K562 (cell line): ENCODE data around the gene FAM234A. TPM values are rescaled to one million over a fixed set of nuclear protein-coding genes. Genes with fewer than 3 reads are reported as not detected.

Source experiments
- E2F3 ChIP-seq: fragments of 250-450 bp; sonication (Bioruptor Pico); IDR thresholded peaks from 2 replicates; pipeline ENCODE4 v1.4.0; 2020; ENCODE audit warnings: mild to moderate bottlenecking
- ETS2 ChIP-seq: IDR thresholded peaks from 2 replicates; pipeline ENCODE4 v1.6.1; 2016; ENCODE audit warnings: borderline replicate concordance, missing genetic modification characterization, mild to moderate bottlenecking, moderate library complexity, missing compliant biosample characterization; ENCODE audit not compliant: poor library complexity, severe bottlenecking
- L3MBTL2 ChIP-seq: fragments of 450-650 bp; IDR thresholded peaks from 2 replicates; pipeline ENCODE4 v1.6.1; 2016; ENCODE audit warnings: mild to moderate bottlenecking, moderate library complexity
- MCM5 ChIP-seq: fragments of 450-650 bp; IDR thresholded peaks from 2 replicates; pipeline ENCODE4 v1.6.1; 2016; ENCODE audit warnings: low read depth
- PHTF2 ChIP-seq: fragments of 250-450 bp; sonication (Bioruptor Pico); IDR thresholded peaks from 2 replicates; pipeline ENCODE4 v1.5.0; 2021; ENCODE audit warnings: mild to moderate bottlenecking
- RNF2 ChIP-seq: sonication (generic); IDR thresholded peaks from 2 replicates; pipeline ENCODE4 v1.6.1; 2016
- SLC30A9 ChIP-seq: fragments of 250-450 bp; sonication (Bioruptor Pico); IDR thresholded peaks from 2 replicates; pipeline ENCODE4 v1.8.0; 2022; ENCODE audit warnings: mild to moderate bottlenecking, moderate library complexity
- SMARCA4 ChIP-seq: fragments of 450-650 bp; IDR thresholded peaks from 2 replicates; pipeline ENCODE4 v1.6.1; 2016
- SUPT5H ChIP-seq: fragments of 450-650 bp; IDR thresholded peaks from 2 replicates; pipeline ENCODE4 v1.6.1; 2016
- polyA plus RNA-seq, 8 experiments: library from polyadenylated mRNA; depleted of rRNA in 4 of 8; stranded (reverse) in 5 of 8; unstranded in 3 of 8; fragments of >200 nt; fragmentation: Nextera tagmentation in 2 of 8; fragmentation: Illumina TruSeq in 1 of 8; extraction: Ambion mirVana in 2 of 8; extraction: Trizol in 1 of 8; gene quantifications; 2 replicates each; pipeline versions ENCODE4 v1.2.1 to v1.2.3, GENCODE V29; 2011 to 2014; ENCODE audit warnings: inconsistent platforms in 1 of 8, missing spikeins in 1 of 8
- total RNA-seq, 7 experiments: library from RNA; depleted of rRNA in 6 of 7; stranded (reverse); fragments of >200 nt in 6 of 7; fragmentation: Illumina TruSeq in 2 of 7; extraction: Trizol in 2 of 7; gene quantifications; 2 replicates each; pipeline versions ENCODE4 v1.2.1 to v1.2.3, GENCODE V29; 2011 to 2021; ENCODE audit warnings: low replicate concordance in 1 of 7
- TF ChIP-seq, protein P1 (sequence below): fragments of 250-450 bp; sonication (Bioruptor Pico); IDR thresholded peaks from 2 replicates; pipeline ENCODE4 v1.4.0; 2020
- TF ChIP-seq, protein P2 (sequence below): fragments of 250-450 bp; sonication (Bioruptor Pico); IDR thresholded peaks from 2 replicates; pipeline ENCODE4 v1.8.0; 2021; ENCODE audit warnings: mild to moderate bottlenecking, moderate library complexity

FAM234A gene
- total and polyA plus RNA-seq, 9 of the 15 experiments (the other 6 are each of a cell fraction or from before 2014, with no cell fraction given): 1.0 to 47.9 (median 15.0) TPM

DNA sequence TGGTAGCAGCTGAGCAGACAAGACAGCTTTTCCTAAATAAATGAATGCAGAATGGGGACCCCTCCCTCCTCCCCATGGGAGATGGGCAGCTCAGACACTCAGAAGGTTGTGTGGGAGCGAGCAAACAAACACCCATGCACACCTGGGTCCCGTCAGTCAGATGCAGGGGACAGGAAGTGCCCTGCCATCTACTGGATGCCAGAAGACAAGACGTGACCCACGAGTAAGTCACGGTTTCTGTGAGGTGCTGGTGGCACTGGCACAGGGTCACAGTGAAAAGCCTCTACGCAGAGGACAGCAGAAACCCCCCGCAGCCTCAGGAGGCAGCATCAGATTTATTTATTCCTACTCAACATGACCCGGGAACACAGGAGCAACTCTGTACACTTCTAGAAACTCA is 45.9 kb upstream of the FAM234A start (continued):
- TF ChIP-seq, protein P1, sequence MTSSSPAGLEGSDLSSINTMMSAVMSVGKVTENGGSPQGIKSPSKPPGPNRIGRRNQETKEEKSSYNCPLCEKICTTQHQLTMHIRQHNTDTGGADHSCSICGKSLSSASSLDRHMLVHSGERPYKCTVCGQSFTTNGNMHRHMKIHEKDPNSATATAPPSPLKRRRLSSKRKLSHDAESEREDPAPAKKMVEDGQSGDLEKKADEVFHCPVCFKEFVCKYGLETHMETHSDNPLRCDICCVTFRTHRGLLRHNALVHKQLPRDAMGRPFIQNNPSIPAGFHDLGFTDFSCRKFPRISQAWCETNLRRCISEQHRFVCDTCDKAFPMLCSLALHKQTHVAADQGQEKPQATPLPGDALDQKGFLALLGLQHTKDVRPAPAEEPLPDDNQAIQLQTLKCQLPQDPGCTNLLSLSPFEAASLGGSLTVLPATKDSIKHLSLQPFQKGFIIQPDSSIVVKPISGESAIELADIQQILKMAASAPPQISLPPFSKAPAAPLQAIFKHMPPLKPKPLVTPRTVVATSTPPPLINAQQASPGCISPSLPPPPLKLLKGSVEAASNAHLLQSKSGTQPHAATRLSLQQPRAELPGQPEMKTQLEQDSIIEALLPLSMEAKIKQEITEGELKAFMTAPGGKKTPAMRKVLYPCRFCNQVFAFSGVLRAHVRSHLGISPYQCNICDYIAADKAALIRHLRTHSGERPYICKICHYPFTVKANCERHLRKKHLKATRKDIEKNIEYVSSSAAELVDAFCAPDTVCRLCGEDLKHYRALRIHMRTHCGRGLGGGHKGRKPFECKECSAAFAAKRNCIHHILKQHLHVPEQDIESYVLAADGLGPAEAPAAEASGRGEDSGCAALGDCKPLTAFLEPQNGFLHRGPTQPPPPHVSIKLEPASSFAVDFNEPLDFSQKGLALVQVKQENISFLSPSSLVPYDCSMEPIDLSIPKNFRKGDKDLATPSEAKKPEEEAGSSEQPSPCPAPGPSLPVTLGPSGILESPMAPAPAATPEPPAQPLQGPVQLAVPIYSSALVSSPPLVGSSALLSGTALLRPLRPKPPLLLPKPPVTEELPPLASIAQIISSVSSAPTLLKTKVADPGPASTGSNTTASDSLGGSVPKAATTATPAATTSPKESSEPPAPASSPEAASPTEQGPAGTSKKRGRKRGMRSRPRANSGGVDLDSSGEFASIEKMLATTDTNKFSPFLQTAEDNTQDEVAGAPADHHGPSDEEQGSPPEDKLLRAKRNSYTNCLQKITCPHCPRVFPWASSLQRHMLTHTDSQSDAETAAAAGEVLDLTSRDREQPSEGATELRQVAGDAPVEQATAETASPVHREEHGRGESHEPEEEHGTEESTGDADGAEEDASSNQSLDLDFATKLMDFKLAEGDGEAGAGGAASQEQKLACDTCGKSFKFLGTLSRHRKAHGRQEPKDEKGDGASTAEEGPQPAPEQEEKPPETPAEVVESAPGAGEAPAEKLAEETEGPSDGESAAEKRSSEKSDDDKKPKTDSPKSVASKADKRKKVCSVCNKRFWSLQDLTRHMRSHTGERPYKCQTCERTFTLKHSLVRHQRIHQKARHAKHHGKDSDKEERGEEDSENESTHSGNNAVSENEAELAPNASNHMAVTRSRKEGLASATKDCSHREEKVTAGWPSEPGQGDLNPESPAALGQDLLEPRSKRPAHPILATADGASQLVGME (CRISPR knock-in tag): no peak
- TF ChIP-seq ETS2 (no peak), SMARCA4 (no peak), SUPT5H (0 out of 2 replicates have a peak, but pooled peaks have one; percentile 17), SLC30A9 (CRISPR knock-in tag) (no peak), PHTF2 (CRISPR knock-in tag) (no peak), RNF2 (no peak), E2F3 (CRISPR knock-in tag) (no peak), L3MBTL2 (no peak), MCM5 (no peak)
- TF ChIP-seq, protein P2, sequence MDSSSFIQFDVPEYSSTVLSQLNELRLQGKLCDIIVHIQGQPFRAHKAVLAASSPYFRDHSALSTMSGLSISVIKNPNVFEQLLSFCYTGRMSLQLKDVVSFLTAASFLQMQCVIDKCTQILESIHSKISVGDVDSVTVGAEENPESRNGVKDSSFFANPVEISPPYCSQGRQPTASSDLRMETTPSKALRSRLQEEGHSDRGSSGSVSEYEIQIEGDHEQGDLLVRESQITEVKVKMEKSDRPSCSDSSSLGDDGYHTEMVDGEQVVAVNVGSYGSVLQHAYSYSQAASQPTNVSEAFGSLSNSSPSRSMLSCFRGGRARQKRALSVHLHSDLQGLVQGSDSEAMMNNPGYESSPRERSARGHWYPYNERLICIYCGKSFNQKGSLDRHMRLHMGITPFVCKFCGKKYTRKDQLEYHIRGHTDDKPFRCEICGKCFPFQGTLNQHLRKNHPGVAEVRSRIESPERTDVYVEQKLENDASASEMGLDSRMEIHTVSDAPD (CRISPR knock-in tag): no peak
